Forelimb muscle (tissue), 1 donor: ENCODE data around the gene MIEN1. TPM values are rescaled to one million over a fixed set of nuclear protein-coding genes. Genes with fewer than 3 reads are reported as not detected.
"Not testable (repeated sequence)": the region's sequence is repeated elsewhere in the genome, so short reads cannot be mapped to it uniquely, and the experiment has no call there.

Experiments used
- DNase-seq: peaks from one replicate; pipeline ENCODE4 v3.0.0-alpha.2; 2013; ENCODE audit warnings: low read depth
- polyA plus RNA-seq: library from polyadenylated mRNA; unstranded; fragments of 120-200 nt; gene quantifications from one replicate; pipeline ENCODE4 v1.2.1, GENCODE V29; 2013; ENCODE audit not compliant: insufficient read length

The MIEN1 gene
- polyA plus RNA-seq, 1 donor = 18.1 TPM

DNA sequence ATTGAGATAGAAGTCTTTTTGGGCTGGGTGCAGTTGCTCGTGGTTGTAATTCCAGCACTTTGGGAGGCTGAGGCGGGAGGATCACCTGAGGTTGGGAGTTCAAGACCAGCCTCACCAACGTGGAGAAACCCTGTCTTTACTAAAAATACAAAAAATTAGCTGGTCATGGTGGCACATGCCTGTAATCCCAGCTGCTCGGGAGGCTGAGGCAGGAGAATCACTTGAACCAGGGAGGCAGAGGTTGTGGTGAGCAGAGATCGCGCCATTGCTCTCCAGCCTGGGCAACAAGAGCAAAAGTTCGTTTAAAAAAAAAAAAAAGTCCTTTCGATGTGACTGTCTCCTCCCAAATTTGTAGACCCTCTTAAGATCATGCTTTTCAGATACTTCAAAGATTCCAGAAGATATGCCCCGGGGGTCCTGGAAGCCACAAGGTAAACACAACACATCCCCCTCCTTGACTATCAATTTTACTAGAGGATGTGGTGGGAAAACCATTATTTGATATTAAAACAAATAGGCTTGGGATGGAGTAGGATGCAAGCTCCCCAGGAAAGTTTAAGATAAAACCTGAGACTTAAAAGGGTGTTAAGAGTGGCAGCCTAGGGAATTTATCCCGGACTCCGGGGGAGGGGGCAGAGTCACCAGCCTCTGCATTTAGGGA lies 31.0 kb downstream of the MIEN1 start:
- DNase-seq = not testable (repeated sequence)

DNA sequence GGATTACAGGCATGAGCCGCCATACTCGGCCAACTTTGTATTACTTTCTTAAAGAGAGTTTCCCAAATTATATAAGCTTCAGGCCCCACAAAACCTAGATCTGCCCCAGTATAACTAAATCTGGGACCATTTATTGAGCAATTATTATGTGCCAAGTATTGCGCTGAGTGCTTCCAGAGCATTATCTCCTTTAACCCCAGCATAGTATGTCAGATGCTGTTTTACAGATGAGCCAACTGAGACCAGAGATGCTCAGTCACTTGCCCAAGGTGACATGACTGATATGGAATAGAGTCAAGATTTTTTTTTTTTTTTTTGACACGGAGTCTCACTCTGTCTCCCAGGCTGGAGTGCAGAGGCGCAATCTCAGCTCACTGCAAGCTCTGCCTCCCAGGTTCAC lies 32.4 kb downstream of the MIEN1 start:
- DNase-seq = no peak

DNA sequence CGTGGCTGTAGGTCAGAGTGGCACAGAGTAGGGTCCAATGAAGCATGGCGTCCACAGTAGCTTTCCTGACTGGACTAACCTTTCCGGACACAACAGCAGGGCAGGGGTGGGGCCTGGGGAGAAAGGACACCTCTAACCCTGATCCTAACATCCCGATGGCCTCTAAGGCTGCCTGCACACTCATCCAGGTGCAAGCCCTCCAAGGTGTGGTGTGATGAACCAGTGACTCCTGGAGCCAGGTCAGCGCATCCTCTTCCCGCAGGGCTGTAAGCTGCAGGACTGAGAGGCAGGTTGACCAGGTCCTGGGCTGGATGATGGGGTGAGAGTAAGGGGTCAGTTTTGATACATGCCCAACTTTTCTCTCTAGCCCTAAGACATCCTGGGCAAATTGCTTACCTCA lies 33.6 kb downstream of the MIEN1 start:
- DNase-seq = no peak

DNA sequence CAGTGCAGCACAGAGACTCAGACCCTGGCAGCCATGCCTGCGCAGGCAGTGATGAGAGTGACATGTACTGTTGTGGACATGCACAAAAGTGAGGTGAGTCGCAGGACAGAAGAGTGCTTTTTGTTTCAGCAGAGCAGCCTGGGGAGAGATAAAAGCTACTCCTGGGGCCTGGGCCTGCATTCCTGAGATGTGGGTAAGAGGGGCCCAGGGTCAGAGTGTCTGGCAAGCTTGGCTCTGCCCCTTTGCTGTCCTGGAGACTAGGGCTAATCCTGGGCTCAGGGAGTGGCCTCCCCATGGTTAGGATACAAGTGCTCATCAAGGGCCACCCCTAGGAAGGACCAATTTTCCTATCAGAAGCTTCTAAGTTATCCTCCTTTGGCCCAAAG lies 35.2 kb downstream of the MIEN1 start:
- no peak for DNase-seq

DNA sequence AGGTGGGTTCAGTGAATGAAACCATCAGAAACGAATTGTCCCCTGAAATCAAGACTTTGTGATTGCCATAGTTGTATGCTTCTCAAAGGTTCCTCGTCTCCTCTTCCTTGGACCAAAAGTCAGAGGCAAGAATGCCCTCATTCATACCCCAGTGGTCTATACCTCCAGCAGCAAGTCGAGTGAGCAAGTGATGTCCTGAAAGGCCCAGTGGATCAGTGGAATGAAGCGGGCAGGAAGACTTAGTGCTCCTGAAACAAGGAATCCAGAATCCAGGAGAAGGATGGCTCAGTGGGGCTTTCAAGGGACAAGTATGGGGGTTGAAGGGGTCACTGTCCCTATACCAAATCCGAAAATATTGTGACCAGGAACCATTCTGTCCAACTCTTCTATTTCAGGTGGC lies 35.7 kb downstream of the MIEN1 start:
- DNase-seq = no peak

DNA sequence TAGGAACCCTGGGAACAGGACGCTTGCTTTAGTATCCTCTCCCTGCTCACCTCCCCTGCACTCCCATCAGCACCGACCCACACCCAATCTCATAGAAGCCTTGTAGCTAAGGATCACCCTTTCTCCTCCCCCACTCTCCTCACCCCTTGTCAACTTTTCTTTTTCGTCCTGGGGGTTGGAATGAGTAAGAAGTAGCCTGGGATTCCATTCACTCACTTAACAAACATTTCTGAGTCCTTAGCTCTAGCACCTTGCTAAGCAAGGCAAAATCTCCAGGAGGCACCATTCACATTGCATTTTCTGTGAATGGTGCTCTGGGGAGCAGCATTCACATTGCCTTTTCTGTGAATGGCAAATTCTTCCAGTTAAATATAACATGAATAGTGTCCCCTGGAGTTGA lies 41.4 kb downstream of the MIEN1 start:
- no peak for DNase-seq

DNA sequence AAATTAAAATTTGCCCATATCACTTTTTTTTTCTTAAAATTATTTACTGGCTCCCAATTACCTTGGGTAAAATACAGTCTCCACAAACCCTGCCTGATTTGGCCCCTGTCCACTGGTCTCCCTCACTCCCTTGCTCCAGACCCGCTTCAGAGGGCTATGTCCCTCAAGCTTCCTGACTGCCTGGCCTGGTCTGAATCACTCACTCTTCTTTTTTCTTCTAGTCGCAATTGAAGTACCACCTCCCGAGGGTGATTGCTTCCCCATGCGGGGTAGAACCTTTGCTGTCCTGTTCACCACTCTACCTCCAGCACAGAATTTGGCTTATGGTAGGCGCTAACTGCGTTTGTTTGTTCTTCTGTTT lies 41.9 kb downstream of the MIEN1 start:
- no peak for DNase-seq

DNA sequence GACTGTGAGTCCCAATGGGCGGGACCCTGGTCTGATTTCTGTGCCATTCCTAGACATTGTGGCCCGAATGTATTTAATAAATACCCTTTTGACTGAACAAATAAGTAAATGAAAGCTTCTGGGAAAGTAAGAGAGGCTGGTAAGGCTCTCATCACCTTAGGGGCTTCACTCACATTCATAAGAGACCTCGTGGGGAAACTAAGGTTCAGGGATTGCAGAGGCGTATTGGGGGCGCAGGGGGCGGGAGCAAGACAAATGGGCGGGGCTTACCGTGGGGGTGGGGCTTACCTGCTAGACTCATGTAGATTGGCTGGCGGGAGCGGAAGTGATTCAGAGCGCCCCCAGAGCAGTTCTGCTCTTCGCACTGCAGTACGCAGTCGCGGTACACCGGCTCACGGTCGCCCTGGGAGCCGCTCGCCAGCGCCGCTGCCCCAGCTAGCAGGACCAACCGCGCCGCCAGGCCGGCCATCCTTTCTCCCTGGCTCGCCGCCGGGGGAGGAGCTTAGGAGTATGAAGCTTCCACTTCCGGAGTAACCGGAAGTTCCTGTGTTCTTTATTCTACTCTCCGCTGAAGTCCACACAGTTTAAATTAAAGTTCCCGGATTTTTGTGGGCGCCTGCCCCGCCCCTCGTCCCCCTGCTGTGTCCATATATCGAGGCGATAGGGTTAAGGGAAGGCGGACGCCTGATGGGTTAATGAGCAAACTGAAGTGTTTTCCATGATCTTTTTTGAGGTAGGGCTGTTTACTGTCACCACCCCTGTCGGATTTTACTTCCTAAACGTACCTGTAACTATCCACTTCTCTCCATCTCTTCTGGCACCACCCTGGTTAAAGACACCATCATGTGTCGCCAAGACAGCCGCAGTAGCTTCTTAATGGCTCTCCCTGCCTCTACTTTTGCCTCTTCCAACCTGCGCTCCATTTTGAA lies 42.5 kb downstream of the MIEN1 start, which contains the start of gene PGAP3:
Gene PGAP3, minus strand, starts transcription at position 512 of the 929 bp plus-strand sequence. Its CDS starts 43 bp downstream, at position 469.
- DNase-seq = peak; percentile 71

DNA sequence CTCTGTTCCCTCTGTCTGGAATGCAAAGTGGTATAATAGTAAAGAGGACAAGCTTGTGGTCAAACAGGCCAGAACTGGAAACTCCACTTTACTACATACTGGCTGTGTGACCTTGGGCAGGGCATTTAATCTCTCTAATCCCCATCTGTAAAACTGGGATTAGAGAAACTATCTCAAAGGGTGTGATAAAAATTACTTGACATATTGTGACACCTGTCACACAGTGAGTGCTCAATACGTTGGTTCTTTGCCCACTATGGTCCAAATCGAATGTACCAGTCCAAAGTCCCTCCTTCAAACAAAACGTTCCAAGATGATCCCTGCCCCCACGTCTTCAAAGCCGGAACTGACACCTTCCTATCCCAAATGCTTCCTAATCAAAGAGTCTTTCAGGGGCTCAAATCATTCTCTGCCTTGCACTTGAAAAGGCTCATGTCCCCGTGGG lies 43.2 kb downstream of the MIEN1 start:
- DNase-seq = no peak

DNA sequence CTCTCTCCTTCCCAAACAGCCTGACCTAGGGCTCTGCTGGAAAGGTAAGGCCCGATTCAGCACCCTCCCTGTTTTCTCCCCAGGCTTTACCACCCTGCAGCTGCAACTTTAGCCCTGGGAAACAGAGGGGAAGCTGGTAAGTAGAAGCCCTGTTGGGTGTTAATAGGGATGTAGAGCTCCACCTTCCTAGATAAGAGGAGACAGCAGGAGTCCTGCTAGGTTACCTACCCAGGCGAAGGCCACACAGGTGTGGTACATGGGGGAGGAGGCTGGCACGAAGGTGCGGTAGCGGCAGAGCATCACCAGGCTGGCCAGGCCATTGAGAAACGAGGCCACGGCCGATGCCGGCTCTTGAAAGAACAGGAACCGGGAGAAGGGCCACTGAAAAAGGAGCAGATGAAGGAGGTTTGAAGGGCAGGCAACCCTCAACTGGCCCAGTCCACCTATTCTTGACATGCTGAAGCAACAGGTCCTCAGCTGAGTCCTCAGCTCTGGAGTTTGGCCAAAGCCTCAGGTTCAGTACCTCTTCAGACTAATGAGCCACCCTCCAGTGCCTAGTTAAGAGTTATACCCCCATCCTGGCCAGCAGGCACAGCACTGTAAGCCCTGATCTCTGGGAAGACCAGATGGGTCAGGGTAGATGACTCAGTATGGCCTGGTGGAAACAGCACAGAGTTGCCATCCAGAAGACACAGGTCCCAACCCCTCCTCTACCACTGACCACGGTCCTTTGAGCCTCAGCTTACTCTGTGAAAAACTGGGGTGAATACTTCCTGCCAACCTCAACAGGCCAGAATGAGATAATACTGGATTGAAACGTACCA lies 45.8 kb downstream of the MIEN1 start:
- no peak for DNase-seq

DNA sequence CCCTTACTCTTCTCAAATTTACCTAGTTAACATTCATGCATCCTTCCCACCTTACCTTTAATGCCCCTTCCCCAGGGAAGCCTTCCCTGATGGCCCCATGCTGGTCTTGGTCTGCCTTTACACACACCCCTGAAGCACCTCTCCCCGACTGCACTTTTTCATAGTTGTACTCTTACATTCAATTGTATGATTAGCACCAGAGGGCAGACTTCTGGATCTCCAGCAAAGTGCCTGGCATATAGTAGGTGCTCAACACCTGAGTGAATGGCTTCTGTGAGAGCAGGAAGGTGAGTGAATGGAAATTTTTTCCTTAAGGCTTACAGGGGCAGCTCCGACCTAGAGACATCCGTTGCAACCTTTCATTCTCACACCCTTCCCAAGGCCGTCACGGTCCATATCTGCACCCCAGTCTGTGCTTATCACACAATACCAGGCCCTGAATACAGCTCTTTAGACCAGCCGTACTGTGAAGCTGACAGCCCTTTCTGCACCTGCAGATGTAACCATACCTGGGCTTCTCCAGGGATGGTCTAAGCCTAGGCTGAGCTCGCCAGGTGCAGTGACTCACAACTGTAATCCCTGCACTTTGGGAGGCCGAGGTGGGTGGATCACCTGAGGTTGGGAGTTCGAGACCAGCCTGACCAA lies 46.9 kb downstream of the MIEN1 start:
- no peak for DNase-seq

DNA sequence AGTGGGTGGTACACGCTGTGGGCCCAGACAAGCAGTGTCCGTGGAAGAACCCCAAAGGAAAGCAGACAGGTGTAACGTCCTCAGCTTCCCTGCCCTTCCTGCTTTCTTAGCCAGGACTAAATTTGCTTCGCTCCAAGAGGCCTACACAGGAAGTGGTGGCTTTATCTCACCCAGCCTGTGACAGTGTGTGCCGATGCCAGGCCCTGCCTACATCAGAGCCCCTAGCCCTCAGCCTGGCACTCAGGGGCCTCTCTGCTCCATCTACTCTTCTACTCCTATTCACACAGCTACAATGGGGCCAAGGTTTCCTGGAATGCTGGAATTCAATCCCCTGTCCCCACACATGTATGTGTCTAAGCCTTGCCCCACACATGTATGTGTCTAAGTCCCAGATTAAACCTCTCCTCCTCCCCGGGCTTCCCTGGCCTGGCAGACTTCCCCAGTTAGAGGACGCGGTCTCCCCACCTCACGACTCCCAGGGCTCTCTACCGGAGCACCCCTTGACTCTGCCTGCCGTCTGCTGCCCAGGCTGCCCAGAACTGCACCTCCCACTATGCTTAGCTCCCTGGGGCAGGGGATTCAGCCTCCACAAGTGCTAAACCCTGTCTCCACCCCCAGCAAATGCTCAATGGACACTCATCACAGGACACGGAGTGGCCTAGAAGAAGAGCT lies 50.7 kb downstream of the MIEN1 start:
- DNase-seq = no peak

Other genes with a start within 250 kb of the MIEN1 start
- gene NEUROD2, start 122.6 kb downstream of the MIEN1 start, polyA plus RNA-seq = 0.05 TPM
- gene PPP1R1B, start 103.6 kb downstream of the MIEN1 start, polyA plus RNA-seq = 1.0 TPM
- 29.9 TPM for gene STARD3, start 93.4 kb downstream of the MIEN1 start, polyA plus RNA-seq
- gene TCAP, start 65.2 kb downstream of the MIEN1 start, polyA plus RNA-seq = 399 TPM
- gene PNMT, start 62.1 kb downstream of the MIEN1 start, polyA plus RNA-seq = 4.8 TPM
- 19.2 TPM for gene PGAP3, start 42.5 kb downstream of the MIEN1 start, polyA plus RNA-seq
- gene ERBB2, start 30.5 kb downstream of the MIEN1 start, polyA plus RNA-seq = 121 TPM
- gene GRB7, start 7.4 kb upstream of the MIEN1 start, polyA plus RNA-seq = 0.51 TPM
- gene IKZF3, start 133.8 kb upstream of the MIEN1 start, polyA plus RNA-seq = 0.22 TPM
- not detected for gene ZPBP2, start 137.7 kb upstream of the MIEN1 start, polyA plus RNA-seq
- 11.6 TPM for gene GSDMB, start 188.1 kb upstream of the MIEN1 start, polyA plus RNA-seq
- gene ORMDL3, start 197.1 kb upstream of the MIEN1 start, polyA plus RNA-seq = 38.8 TPM
- gene LRRC3C, start 197.2 kb upstream of the MIEN1 start, polyA plus RNA-seq = not detected
- gene GSDMA, start 232.5 kb upstream of the MIEN1 start, polyA plus RNA-seq = 0.16 TPM